ENCODE results near the gene CAPN12.
"Not testable (repeated sequence)": the region's sequence is repeated elsewhere in the genome, so short reads cannot be mapped to it uniquely, and the experiment has no call there.

The CAPN12 gene

GRCh38 chr19:38770228-38770948 lies 26.1 kb upstream of the CAPN12 start:
- not testable (repeated sequence) for DNase-seq

DNA sequence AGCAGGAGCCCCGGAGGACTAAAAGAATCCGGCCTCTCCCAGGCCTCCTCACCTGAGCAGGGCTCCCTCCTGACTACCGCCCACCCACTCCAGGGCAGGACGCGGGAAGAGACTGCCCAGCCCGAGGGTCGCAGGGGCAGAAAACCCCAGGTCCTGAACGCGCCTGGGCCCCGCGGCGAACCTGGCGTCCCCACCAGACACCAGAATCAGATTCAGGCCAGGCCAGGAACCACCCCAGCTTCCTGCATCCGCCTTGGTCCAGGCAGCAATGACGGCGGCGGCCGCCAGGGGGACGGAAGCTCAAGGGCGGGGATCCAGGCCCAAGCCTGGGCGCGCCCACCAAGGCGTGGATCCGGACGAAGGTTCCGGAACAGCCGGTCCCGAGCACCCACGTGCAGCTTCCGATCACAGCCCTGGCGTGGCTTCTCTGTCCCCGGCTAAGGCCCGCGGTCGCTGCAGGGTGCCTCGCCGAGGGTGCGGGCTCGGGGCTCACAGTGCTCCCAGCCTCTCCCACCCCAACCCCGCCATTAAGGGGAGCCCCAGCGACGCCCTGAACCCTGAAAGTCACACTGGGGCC lies 25.4 kb upstream of the CAPN12 start:
- peak; percentile 86 for DNase-seq

GRCh38 chr19:38766276-38767047 lies 22.2 kb upstream of the CAPN12 start:
- DNase-seq: no peak

DNA sequence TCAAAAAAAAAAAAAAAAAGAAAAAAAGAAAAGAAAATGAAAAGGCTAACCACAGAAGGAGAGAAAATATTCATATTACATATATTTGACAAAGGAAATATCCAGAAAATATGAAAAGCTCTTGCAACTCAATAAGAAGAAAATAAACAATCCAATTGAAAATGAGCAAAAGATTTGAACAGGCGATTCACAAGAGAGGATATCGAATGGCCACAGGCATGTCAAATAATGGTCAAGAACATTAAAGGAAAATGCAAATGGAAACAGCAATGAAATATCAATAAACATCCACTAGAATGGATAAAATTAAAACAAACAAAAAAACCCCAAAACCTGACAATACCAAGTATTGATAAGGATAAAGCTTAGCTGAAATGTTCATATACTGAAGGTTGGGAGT lies 20.9 kb upstream of the CAPN12 start:
- DNase-seq: no peak

GRCh38 chr19:38763795-38764220 lies 19.5 kb upstream of the CAPN12 start:
- DNase-seq: no peak

DNA sequence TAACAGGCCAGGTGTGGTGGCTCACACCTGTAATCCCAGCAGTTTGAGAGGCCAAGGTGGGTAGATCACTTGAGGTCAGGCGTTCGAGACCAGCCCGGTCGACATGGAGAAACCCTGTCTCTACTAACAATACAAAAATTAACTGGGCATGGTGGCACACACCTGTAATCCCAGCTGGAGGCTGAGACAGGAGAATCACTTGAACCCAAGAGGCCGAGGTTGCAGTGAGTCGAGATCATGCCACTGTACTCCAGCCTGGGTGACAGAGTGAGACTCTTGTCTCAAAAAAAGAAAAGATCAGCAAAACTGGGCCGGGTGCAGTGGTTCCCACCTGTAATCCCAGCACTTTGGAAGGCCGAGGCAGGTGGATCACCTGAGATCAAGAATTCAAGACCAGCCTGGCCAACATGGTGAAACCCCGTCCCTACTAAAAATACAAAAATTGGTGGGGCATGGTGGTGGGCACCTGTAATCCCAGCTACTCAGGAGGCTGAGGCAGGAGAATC lies 17.7 kb upstream of the CAPN12 start:
- not testable (repeated sequence) for DNase-seq

DNA sequence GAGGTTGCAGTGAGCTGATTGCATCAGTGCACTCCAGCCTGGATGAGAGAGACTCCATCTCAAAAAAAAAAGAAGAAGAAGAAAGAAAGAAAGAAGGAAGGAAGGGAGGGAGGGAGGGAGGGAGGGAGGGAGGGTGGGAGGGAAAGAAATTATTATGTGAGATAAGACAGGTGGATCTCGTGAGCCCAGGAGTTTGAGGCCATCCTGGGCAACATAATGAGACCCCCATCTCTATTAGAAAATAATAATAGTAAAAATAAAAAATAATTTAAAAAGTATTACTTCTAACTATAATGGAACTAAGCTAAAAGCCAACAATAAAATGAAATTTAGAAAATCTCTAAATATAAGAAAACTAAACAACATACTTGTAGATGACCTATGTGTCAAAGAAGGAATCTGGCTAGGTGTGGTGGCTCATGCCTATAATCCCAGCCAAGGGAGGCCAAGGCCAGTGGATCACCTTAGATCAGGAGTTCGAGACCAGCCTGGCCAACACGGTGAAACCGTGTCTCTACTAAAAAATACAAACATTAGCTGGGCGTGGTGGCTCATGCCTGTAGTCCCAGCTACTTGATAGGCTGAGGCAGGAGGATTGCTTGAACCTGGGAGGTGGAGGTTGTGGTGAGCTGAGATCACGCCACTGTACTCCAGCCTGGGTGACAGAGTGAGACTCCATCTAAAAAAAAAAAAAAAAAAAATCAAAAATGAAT lies 16.7 kb upstream of the CAPN12 start:
- peak; percentile 30 for DNase-seq

DNA sequence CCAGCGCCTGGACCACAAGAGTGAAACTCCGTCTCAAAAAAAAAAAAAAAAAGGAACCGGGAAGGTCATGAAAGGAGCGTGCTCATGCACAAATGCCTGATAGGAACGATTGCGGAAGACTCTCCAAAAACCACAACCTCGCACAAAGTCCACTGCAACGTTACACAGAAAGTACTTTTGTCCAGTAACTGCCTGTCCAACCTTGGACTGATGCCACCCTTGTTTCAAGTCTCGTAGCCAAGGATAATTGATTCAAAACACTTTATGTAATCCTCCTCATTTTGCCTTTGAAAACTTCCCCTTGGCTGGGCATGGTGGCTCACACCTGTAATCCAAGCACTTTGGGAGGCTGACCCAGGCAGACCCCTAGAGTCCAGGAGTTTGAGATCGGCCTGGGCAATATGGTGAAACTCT lies 15.3 kb upstream of the CAPN12 start:
- no peak for DNase-seq

DNA sequence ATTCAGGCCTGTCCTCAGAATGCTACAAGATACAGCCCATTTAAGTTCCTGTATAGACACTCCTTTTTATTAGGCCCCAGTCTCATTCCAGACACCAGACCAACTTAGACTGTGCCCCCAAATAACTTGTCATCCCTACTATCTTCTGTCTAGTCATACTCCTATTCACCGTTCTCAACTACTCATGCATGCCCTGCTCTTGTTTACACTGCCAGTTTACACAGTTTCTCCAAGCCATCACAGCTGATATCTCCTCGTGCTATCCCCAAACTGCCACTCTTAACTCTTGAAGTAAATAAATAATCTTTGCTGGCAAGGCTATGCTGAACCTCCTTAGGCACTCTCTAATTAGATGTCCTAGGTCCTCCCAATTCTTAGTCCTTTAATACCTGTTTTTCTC lies 9.9 kb upstream of the CAPN12 start:
- not testable (repeated sequence) for DNase-seq

- not testable (repeated sequence) for DNase-seq
Observed at GRCh38 chr19:38753783-38754182, 9.5 kb upstream of the CAPN12 start.

DNA sequence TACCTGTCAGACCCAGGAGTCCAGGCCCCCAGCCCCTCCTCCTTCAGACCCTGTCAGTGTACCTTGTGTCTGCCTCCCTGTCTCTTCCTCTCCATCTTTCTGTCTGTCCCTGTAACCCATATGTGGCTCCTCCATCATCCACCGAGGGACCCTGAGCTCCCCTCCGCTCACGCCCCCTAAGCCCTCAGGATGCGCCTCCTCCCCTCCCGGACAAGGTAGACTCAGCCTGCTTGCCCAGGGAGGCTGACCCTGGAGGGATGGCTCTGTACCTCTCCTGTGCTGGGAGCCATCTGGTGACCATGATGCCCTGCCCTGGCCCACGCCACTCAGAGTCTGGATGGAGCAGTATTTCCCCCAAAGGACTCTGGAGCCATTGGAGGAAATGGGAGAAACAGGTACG lies 1.0 kb upstream of the CAPN12 start:
- DNase-seq: no peak

DNA sequence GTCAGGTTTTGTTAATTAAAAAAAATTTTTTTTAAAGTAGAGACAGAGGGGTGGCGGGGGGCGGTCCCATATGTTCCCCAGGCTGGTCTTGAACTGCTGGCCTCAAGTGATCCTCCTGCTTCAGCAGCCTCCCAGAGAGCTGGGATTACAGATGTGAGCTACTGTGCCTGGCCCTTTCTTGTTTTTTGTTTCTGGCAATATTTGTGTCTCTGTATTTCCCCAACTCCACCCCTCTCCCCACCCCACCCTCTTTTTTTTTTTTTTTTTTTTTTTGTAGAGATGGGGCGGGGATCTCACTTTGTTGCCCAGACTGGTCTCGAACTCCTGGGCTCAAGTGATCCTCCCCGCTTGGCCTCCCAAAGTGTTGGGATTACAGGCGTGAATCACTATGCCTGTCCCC lies 600 bp upstream of the CAPN12 start:
- DNase-seq: no peak

DNA sequence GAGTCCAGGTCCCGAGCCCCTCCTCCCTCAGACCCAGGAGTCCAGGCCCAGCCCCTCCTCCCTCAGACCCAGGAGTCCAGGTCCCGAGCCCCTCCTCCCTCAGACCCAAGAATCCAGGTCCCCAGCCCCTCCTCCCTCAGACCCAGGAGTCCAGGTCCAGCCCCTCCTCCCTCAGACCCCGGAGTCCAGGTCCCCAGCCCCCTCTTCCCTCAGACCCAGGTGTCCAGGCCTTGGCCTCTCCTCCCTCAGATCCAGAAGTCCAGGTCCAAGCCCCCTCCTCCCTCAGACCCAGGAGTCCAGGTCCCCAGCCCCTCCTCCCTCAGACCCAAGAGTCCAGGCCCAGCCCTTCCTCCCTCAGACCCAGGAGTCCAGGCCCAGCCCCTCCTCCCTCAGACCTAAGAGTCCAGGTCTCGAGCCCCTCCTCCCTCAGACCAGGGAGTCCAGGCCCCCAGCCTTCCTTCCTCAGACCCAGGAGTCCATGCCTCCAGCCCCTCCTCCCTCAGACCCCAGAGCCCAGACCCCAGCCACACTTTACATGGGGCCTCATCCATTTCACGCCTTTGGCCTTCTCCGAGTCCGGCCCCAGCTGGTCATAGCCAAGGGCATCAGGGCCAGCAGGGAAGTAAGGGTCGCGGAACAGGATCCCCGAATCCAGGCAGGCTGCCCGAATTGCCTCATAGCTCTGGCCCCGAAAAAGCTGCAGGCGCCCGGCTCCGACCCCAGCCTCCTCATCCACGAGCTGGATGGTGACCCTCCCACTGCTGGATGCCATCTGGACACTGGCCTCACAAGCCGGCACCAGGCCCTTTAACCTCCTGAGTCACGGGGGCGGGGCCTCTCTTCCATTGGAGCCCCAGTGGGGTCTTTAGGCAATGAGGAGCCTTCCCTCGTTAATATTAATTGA lies 628 bp downstream of the CAPN12 start:
- no peak for DNase-seq

- DNase-seq: no peak
Observed at GRCh38 chr19:38742906-38743305, 1.4 kb downstream of the CAPN12 start.

DNA sequence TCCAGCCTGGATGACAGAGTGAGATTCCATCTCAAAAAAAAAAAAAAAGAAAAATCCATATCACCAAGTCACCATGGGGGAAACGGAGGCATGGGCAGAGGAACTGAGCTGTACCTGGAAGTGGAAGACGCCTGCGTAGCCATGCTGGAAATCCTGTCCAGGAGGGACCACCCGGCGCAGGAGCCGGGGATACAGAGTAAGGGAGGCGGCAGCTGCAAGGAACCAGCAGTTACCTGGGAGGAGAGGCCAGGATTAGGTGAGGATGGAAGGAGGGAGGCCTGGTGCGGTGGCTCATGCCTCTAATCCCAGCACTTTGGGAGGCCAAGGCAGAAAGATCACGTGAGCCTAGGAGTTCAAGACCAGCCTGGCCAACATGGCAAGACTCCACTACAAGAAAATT lies 2.0 kb downstream of the CAPN12 start:
- no peak for DNase-seq

GRCh38 chr19:38741670-38742069 lies 2.6 kb downstream of the CAPN12 start:
- DNase-seq: no peak

DNA sequence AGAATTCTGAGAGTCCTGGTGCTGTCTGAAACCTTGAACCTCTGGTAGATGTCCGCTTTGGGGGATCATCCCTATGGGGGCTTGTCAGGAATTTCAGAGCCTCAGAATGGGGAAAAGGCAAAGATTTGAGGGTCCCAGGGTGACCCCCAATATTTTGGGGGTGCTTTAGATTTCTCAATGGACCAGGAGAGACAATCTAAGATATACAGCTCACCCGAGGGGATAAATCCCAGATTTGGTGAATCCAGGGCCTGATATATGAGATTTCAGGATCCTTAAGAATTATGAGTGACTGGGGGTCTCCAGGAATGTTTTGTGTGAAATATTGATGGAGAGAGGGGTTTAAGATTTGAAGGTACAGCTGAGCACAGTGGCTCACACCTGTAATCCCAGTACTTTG lies 3.3 kb downstream of the CAPN12 start:
- no peak for DNase-seq

DNA sequence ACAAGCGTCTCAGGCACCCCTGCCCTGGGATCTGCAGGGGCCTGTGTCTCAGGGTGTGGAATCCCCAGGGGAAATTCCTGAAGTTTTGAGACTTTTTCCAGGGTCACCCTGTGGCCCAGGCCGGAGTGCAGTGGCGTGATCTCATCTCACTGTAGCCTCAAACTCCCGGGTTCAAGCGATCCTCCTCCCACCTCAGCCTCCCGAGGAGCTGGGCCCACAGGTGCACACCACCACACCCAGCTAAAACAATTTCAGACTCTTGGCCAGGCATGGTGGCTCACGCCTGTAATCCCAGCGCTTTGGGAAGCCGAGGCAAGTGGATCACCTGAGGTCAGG lies 4.0 kb downstream of the CAPN12 start:
- DNase-seq: no peak

DNA sequence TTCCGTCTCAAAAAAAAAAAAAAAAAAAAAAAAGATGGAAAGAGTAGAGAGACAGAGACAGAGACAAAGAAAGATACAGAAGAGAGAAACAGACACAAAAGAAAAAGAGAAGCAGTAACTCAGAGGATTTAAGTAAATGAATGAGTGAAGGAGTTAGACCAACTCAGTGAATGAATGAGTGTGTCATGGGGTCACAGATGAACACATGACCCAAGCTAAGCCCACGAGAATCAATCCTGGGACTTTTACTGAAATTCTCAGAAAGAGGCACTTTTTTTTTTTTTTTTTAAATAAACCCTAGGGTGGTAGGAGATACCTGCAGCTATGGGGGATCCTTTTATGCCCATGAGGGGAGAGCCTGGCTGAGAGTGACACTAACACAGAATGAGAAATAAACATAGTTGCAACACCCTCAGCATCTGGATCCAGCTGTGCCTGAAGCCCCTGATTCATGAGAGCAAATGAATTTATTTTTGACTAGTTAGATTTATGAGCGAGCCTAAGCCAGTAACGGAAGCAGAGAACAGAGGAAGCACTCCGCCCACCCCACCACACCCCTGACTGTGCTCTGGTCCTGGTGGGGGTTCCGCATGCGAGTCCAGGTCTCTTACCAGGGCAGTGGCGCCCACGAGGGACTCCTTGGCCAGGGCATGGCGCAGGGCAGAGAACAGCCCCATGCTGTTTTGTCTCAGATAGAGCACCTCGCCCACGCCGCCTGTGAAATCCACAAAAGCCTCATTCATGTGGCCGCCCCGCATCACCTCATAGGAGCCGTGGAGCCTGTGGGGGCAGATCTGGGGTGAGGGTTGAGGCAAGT lies 4.6 kb downstream of the CAPN12 start:
- DNase-seq: peak; percentile 21

DNA sequence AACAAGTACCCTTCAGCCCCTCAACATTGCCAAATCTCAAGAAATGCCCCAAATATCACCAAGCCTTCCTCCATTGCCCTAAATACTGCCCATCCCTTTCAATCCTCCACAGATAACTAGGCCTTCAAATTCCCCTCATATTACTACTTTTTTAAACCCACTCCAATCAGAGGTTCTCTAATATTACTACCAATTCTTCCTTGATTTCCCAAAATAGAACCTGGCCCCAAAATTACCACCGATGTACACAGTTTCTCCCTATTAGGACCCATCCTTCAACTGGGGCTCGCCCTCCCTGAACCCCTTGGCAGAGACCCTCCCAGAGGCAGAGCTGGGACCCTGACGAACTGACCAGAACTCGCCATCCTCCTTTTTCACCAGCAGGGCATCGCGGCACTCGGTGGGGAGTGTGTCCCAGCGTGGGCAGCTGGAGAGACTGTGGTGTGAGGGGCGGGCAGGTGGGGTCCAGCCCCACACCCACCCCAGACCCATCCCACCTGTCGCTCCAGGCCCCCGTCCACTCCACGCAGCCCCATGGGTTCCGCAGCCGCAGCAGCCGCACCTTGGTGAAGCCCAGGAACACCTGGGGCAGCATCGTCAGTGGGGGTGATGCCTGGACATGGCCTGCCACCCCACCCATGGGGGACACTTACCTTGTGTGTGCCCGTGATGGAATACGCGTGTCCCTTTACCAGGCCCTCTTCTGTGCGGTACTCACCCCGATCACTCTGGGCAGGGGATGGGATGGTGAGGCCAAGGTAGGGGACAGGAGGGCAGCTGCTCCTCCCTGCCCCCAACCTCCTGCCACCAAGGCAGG lies 6.1 kb downstream of the CAPN12 start:
- DNase-seq: no peak

All from CD4-positive, alpha-beta T cell treated with Interleukin-4 for 4 hours (primary cell).